Hair follicular keratinocyte (primary cell): ENCODE data around the gene ATP2C1. TPM values are rescaled to one million over a fixed set of nuclear protein-coding genes. Genes with fewer than 3 reads are reported as not detected.

Source experiments
- total RNA-seq: library from RNA; depleted of rRNA; stranded (reverse); fragments of >200 nt; gene quantifications from 2 replicates; pipeline ENCODE4 v1.2.3, GENCODE V29; 2015

The ATP2C1 gene
- 44.6 and 73.4 TPM in 2 replicates for total RNA-seq

GRCh38 chr3:130893376-130894129 is at the start of gene ATP2C1:
Gene ATP2C1, plus strand, starts transcription at chr3:130894084. Its CDS starts 686 bp downstream, at chr3:130894770.

DNA sequence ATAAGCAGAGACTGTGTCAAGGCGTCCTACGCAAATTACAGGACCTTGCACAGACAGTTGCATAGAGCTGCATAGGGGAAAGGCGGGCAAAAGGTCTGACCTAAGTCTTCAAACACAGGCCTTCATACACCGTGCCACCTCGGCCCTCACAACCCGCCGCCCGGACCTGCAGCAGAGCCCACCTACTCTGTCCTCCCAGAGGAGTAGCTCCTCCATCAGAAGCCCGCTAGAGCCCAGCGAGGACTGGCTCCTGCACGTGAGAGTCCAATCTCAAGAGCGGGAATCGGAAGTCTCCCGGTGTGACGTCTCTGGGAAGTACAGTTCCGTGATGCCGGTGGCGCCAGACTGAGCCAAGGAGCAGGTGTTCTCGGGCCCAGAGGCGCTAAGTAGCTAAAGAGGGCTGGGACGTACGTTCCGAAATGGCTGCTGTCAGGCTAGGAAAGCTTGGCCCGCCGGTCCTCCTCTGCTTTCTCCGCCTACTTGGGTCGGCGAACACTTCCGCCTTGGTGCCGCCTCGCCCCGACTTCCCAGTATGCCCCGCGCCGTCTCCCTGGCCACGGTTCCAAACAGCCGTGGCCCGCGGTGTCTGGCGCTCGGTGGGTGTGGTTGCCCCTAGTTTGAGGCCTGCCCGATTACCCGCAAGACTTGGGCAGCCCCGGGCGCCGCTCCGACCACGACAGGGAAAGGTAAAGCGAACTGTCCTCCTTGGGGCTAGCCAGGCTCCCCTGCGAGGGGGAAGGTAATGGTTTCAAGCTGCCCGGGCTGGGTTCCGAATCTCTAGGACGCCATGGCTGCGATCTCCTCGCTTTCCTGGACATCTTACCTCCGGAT is 132.7 kb downstream of the ATP2C1 start, which contains the start of the genes ASTE1 and NEK11:
Gene ASTE1, minus strand, starts transcription at position 505 of the 831 bp plus-strand sequence. CDS start 1,519 bp downstream, outside the sequence.
Gene NEK11, plus strand, starts transcription at position 557 of the 831 bp plus-strand sequence. CDS start 2,832 bp downstream, outside the sequence.

Other genes starting within 250 kb of the ATP2C1 start
- 26.3 and 34.6 TPM in 2 replicates for gene PIK3R4, start 147.3 kb upstream of the ATP2C1 start, total RNA-seq
- gene ASTE1, start 132.7 kb downstream of the ATP2C1 start, total RNA-seq, result 4.2 and 4.7 TPM in 2 replicates
- 2.9 and 7.7 TPM in 2 replicates for gene NEK11, start 132.8 kb downstream of the ATP2C1 start, total RNA-seq